ENCODE results near the gene JAM3. TPM values are rescaled to one million over a fixed set of nuclear protein-coding genes. Genes with fewer than 3 reads are reported as not detected.

The JAM3 gene
- total and polyA plus RNA-seq, 2 of the 8 experiments (the other 6 are each of a cell fraction or from before 2014, with no cell fraction given), result 19.6 to 42.8 TPM

DNA sequence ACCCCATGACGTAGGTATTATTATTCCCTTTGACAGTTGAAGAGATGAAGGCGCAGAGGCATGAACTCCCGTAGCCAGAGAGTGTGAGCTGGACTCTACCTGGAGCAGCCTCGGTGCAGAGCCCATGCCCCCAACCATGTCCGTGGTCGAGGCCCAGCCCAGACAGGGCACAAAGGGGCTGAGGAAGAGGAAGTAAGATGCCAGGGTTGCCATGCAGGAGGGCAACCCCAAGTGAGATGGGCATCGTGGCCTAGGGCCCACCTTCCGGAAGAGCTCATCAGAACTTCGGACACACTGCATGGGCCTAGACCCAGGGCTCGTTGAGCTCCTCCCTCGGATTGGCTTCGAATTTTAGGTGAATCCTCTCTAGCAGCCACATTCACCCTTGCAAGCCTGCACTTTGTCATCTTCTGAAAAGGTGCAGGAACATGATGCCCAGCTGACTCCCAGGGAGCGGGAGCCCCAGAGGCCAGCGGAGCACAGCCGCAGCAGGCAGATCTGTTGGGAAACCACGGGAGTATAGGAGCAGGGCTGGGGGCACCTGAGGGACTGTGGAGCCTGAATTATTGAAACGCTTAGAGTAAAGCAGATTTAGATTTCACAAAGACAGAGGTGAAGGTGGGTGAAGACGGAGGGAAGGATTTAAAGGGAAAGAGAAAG lies 29.0 kb upstream of the JAM3 start:
- H3K56ac ChIP-seq (replicated peaks; ENCODE audit: insufficient read length, low read depth, low read length), result no peak overlapping the region
- POLR2A ChIA-PET (ENCODE audit: partially characterized antibody), result interaction anchor here (1.1 to 1.5 kb wide), 2 partner anchors 8 to 29 kb away, joined by 4 to 7 read pairs; partner anchors contain the start of gene JAM3
- H3K14ac ChIP-seq (ENCODE audit: insufficient read length), result no peak overlapping the region

More for the DNA sequence above, 29.0 kb upstream of the JAM3 start:
- 85 to 100% methylated on average over 1 to 18 of the region's 18 CpGs for WGBS, 2 experiments (ENCODE audit: extremely low coverage in 1 of 2, insufficient coverage in 1 of 2, insufficient read length in 1 of 2, insufficient replicate concordance in 2 of 2, low coverage in 1 of 2, low lambda C conversion rate in 2 of 2, missing lambda C conversion rate in 1 of 2)
- FAIRE-seq, result no peak
- no peak overlapping the region for H4K91ac ChIP-seq (replicated peaks; ENCODE audit: insufficient read length, low read length)
- H4K5ac ChIP-seq (ENCODE audit: insufficient read length, low read depth, low read length), result no peak overlapping the region
- H4K20me1 ChIP-seq (replicated peaks in 1 of 2; ENCODE audit: control insufficient read depth in 1 of 2, insufficient read depth in 2 of 2, low read length in 2 of 2), result no peaks in the 10 kb centered on the region
- H3K4me3 ChIP-seq (ENCODE audit: extremely low read depth in 1 of 4, insufficient read depth in 2 of 4, low read depth in 3 of 4, low read length in 4 of 4), result no peak overlapping the region
- H2BK120ac ChIP-seq (replicated peaks; ENCODE audit: low read depth, low read length), result no peak overlapping the region
- peaks cover 3 to 13% (median 7%) of the 10 kb centered on the region in 4 experiments for H3K4me1 ChIP-seq (replicated peaks in 1 of 4; ENCODE audit: control insufficient read depth in 3 of 4, insufficient read depth in 4 of 4, low read length in 3 of 4)
- H3K79me1 ChIP-seq (ENCODE audit: low read depth, low read length), result no peaks in the 10 kb centered on the region
- no peaks in the 10 kb centered on the region for H3K79me2 ChIP-seq (ENCODE audit: control insufficient read depth in 1 of 2, insufficient read depth in 2 of 2, low read length in 2 of 2)
- H3K18ac ChIP-seq (ENCODE audit: extremely low read depth, low read length), result no peak overlapping the region
- no peak overlapping the region for H2BK12ac ChIP-seq (ENCODE audit: low read depth, low read length)
- H3K9ac ChIP-seq (replicated peaks in 1 of 4; ENCODE audit: extremely low read depth in 1 of 4, low read depth in 3 of 4, low read length in 3 of 4), result no peak overlapping the region
- no peak overlapping the region for H3K23ac ChIP-seq (ENCODE audit: insufficient read length)
- no peak overlapping the region for H3K4me2 ChIP-seq (ENCODE audit: insufficient read depth in 1 of 2, low read depth in 2 of 2, low read length in 2 of 2)
- H2AFZ ChIP-seq (ENCODE audit: low read length), result no peak overlapping the region
- peaks cover 2% of the 10 kb centered on the region; the same call in 1 of the 2 replicates for H3K23me2 ChIP-seq (ENCODE audit: low read depth, low read length)
- TF ChIP-seq GTF2F1 (IDR thresholded peaks at IDR 0.05; ENCODE audit: borderline replicate concordance, low read depth, low read length), result no peak
- TF ChIP-seq MAFK (IDR thresholded peaks at IDR 0.05; ENCODE audit: low read depth, low read length), result no peak
- no peak for TF ChIP-seq SIN3A (conservative IDR thresholded peaks at IDR 0.05 in 1 of 2, IDR thresholded peaks at IDR 0.05 in 1 of 2; ENCODE audit: low read depth in 1 of 2, low read length in 2 of 2)
- no peak for TF ChIP-seq KDM1A (IDR thresholded peaks at IDR 0.05; ENCODE audit: borderline replicate concordance, low read length)
- no peak for TF ChIP-seq SP1 (IDR thresholded peaks at IDR 0.05; ENCODE audit: low read depth, low read length)
- no peak for TF ChIP-seq RFX5 (IDR thresholded peaks at IDR 0.05; ENCODE audit: borderline replicate concordance, low read depth, low read length)
- TF ChIP-seq CBX8 (IDR thresholded peaks at IDR 0.05; ENCODE audit: borderline replicate concordance, low read depth, low read length), result no peak
- CTCF ChIA-PET (ENCODE audit: partially characterized antibody), result interaction anchor here (0.7 to 13.6 kb wide), 13 partner anchors 8 to 122 kb away, joined by 3 to 178 read pairs (median 4); no protein-coding TSS in a partner anchor
- H3K4ac ChIP-seq (replicated peaks; ENCODE audit: insufficient read length, low read depth, low read length), result no peak overlapping the region
- H3K36me3 ChIP-seq (ENCODE audit: control insufficient read depth in 2 of 4, insufficient read depth in 4 of 4, low read length in 3 of 4), result no peaks in the 10 kb centered on the region
- no peak overlapping the region for H3K27ac ChIP-seq (ENCODE audit: low read depth, low read length)
- no peak overlapping the region for H2BK15ac ChIP-seq (ENCODE audit: low read length)
- DNase-seq (ENCODE audit: low read depth in 1 of 2, low spot score in 2 of 2), result no peak
- H3K27me3 ChIP-seq (replicated peaks in 1 of 4; ENCODE audit: control insufficient read depth in 3 of 4, extremely low read depth in 1 of 4, insufficient read depth in 3 of 4, low read length in 3 of 4), result no peaks in the 10 kb centered on the region; a peak in 2 of 7 replicates
- no peak overlapping the region for H2BK20ac ChIP-seq (ENCODE audit: low read length)
- no peaks in the 10 kb centered on the region for H3K9me3 ChIP-seq (ENCODE audit: insufficient read depth in 2 of 2, low read depth in 1 of 2, low read length in 1 of 2)
- no peak overlapping the region; the same call in 1 of the 2 replicates for H4K8ac ChIP-seq (ENCODE audit: extremely low read depth, insufficient read depth, low read length)
- no peak overlapping the region for H2AK5ac ChIP-seq (ENCODE audit: low read depth, low read length)
- no peak overlapping the region for H2BK5ac ChIP-seq (ENCODE audit: low read depth, low read length)

Measured in H1 (cell line).